Activated CD4-positive, alpha-beta T cell treated with anti-CD3 and anti-CD28 coated beads for 36 hours (primary cell): ENCODE data around the gene RAB1B. TPM values are rescaled to one million over a fixed set of nuclear protein-coding genes. Genes with fewer than 3 reads are reported as not detected.

Experiments used
- ATAC-seq: fragments of 200-7000 bp; cut with Tn5 transposase; one replicate; pipeline ENCODE4 v1.10.0; 2021; ENCODE audit warnings: mild to moderate bottlenecking, moderate library complexity
- CTCF ChIA-PET: fragments of 350-600 bp; sonication (Branson Sonifier 250); formaldehyde crosslinking; loops from one replicate; lab custom pipeline; 2021; ENCODE audit warnings: antibody characterized with exemption; lab: Charles Lee
- POLR2A ChIA-PET: fragments of 350-600 bp; sonication (Branson Sonifier 250); formaldehyde crosslinking; loops from one replicate; lab custom pipeline; 2021; ENCODE audit warnings: antibody characterized with exemption, inconsistent platforms; lab: Charles Lee
- DNase-seq: peaks from one replicate; pipeline ENCODE4 v3.0.0-alpha.2; 2020
- H3K27ac Mint-ChIP-seq: one replicate; pipeline ENCODE4 v1.8.0; 2021; ENCODE audit warnings: mixed read lengths
- H3K27me3 Mint-ChIP-seq: one replicate; pipeline ENCODE4 v1.8.0; 2021; ENCODE audit warnings: mixed read lengths
- H3K36me3 Mint-ChIP-seq: one replicate; pipeline ENCODE4 v1.8.0; 2021; ENCODE audit warnings: low read depth, mixed read lengths
- H3K4me1 Mint-ChIP-seq: one replicate; pipeline ENCODE4 v1.8.0; 2021; ENCODE audit warnings: mixed read lengths
- H3K4me3 Mint-ChIP-seq: one replicate; pipeline ENCODE4 v1.8.0; 2021; ENCODE audit warnings: mild to moderate bottlenecking, moderate library complexity, mixed read lengths
- H3K9me3 Mint-ChIP-seq: one replicate; pipeline ENCODE4 v1.8.0; 2021; ENCODE audit warnings: low read depth, mixed read lengths
- intact Hi-C, 2 experiments: fragments of 100-400 bp; cut with DNase I in 1 of 2; cut with micrococcal nuclease in 1 of 2; formaldehyde crosslinking; loops; one replicate each; pipeline versions ENCODE4 v1.14.2 to v1.15.1; 2022 to 2024; cut with DNase I, micrococcal nuclease
- total RNA-seq, 2 experiments: library from RNA; stranded (reverse); gene quantifications; one replicate each; pipeline ENCODE4 v1.2.3, GENCODE V29; 2021

The RAB1B gene
- total RNA-seq, 2 experiments from 2014 or later: 114 to 147 TPM

DNA sequence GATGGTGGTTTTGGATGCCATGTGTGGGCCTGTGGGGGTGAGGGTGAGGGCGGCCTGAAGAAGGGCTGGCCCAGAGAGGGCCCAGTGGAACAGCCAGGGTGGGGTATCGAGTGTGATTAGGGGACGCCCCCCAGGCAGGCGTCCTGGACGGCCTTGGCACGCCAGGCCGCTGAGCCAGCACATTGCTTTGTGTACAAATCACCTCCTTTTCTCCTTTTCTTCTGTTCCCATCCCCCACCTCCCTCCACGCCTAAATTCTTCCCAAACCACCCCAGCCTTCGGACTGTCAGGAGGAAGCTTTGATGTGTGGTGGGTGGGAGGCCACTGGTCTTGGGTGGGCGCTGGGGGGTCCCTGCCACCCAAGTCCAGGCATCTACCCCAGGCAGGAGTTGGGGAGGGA lies 56.2 kb downstream of the RAB1B start:
- ATAC-seq (no peak), DNase-seq (no peak)
- ChIA-PET CTCF (interaction anchor here (0.5 to 1.5 kb wide), 3 partner anchors 13 to 130 kb away, joined by 3 to 6 read pairs (median 4); no protein-coding TSS in a partner anchor), POLR2A (no interaction called here)
- H3K27me3 Mint-ChIP-seq: no peaks in the 10 kb centered on the region
- H3K36me3 Mint-ChIP-seq: no peaks in the 10 kb centered on the region
- peaks cover 2% of the 10 kb centered on the region for H3K9me3 Mint-ChIP-seq
- no peak overlapping the region for H3K4me3 Mint-ChIP-seq
- intact Hi-C loops: loop anchor here in 1 of 2 experiments (5.0 kb wide), 1 partner anchor 102 kb away; no protein-coding TSS in a partner anchor
- peaks cover 34% of the 10 kb centered on the region for H3K4me1 Mint-ChIP-seq
- H3K27ac Mint-ChIP-seq: no peak overlapping the region

DNA sequence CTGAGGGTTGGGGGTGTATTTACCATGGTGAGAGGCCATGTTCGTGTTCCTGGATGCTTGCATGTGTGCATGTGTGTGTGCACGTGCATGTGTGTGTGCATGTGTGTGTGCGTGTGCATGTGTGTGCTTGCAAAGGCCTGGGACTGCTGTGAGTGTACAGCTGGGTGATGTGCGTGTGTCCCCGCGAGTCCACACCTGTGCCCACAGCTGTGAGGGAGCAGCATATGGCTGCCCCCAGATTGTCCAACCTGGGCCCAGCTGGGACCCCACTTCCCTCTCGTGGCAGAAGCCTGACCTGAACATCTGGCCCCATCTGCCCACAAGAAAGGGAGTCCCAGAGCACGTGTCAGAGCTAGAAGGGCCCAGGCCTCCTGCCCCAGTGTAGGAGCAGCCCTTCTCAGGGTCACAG lies 56.8 kb downstream of the RAB1B start:
- CTCF ChIA-PET: interaction anchor here (0.5 to 1.5 kb wide), 2 partner anchors 14 to 103 kb away, joined by 3 to 6 read pairs; no protein-coding TSS in a partner anchor
- ATAC-seq: no peak
- intact Hi-C loops: loop anchor here in 1 of 2 experiments (5.0 kb wide), 1 partner anchor 103 kb away; no protein-coding TSS in a partner anchor
- Mint-ChIP-seq H3K27me3 (no peaks in the 10 kb centered on the region), H3K4me3 (no peak overlapping the region), H3K36me3 (no peaks in the 10 kb centered on the region), H3K4me1 (peaks cover 31% of the 10 kb centered on the region), H3K27ac (peak overlapping the region; percentile 52), H3K9me3 (no peaks in the 10 kb centered on the region)
- no peak for DNase-seq
- POLR2A ChIA-PET: interaction anchor here (0.6 kb wide), 1 partner anchor 161 kb away, joined by 5 read pairs; no protein-coding TSS in a partner anchor

DNA sequence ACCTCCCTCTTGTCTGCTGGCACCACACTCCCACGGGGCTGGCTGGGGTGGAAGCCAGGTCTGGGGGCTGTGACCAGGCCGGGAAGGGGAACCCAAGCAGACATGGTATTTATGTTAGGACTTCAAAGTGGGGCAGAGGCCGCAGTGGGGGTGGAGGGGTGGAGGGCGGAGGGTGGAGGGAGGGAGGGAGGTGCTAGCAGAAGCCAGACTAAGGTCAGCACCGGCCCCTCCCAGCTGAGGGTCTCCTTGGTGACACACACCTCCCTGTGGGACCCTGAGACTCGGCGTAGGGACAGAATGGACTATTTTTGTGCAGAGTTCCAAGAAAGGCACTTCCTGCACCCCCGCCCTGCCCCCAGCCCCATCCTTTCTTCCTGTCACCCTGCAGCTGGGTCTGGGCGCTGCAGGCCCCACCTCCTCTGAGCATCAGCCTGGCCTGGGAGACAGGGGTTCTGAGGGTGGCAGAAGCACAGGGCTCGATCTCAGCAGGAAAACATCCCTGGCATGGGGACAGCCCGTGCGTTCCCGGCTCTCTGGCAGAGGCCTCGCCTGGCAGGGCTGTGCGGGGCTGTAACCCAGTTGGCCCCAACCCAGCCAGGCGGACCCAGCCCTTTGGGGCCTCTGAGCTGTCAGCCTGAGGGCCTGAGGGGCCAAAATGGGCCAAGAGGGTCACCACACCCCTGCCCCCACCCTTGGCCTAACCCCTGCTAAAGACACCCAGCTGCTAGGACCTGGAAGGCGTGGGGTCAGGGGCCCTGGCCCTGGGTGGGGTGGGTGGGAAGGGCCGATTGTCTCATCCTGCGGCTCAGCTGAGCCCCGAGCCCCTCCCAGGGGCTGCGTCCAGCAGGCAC lies 58.0 kb downstream of the RAB1B start:
- Mint-ChIP-seq H3K4me3 (no peak overlapping the region), H3K27ac (peak overlapping the region; percentile 52), H3K27me3 (no peaks in the 10 kb centered on the region), H3K9me3 (no peaks in the 10 kb centered on the region), H3K36me3 (no peaks in the 10 kb centered on the region), H3K4me1 (peaks cover 31% of the 10 kb centered on the region)
- ATAC-seq (peak; percentile 19), DNase-seq (peak; percentile 58)
- CTCF ChIA-PET: interaction anchor here (1.6 kb wide), 1 partner anchor 14 kb away, joined by 13 read pairs; no protein-coding TSS in a partner anchor
- intact Hi-C loops: loop anchor here in 1 of 2 experiments (5.0 kb wide), 1 partner anchor 104 kb away; no protein-coding TSS in a partner anchor
- POLR2A ChIA-PET: no interaction called here

Other genes starting within 250 kb of the RAB1B start
- not detected for gene CATSPER1, start 242.2 kb upstream of the RAB1B start, total RNA-seq
- under 1 TPM; 0.51 to 0.69 TPM for gene GAL3ST3, start 219.5 kb upstream of the RAB1B start, total RNA-seq
- 100 to 1,000 TPM; 265 to 270 TPM for gene SF3B2, start 216.3 kb upstream of the RAB1B start, total RNA-seq
- gene PACS1, start 198.4 kb upstream of the RAB1B start, total RNA-seq: 10 to 100 TPM; 76.6 to 90.7 TPM
- 10 to 100 TPM; 28.2 to 29.4 TPM for gene KLC2, start 10.9 kb upstream of the RAB1B start, total RNA-seq
- gene CNIH2, start 9.5 kb downstream of the RAB1B start, total RNA-seq: 1 to 10 TPM; 1.3 to 1.6 TPM
- gene YIF1A, start 20.5 kb downstream of the RAB1B start, total RNA-seq: 10 to 100 TPM; 47.5 to 49.8 TPM
- gene TMEM151A, start 23.3 kb downstream of the RAB1B start, total RNA-seq: not detected
- under 1 TPM; 0.23 to 0.26 TPM for gene CD248, start 48.4 kb downstream of the RAB1B start, total RNA-seq
- 1 to 10 TPM; 1.5 to 1.6 TPM for gene RIN1, start 67.8 kb downstream of the RAB1B start, total RNA-seq
- gene BRMS1, start 76.5 kb downstream of the RAB1B start, total RNA-seq: 10 to 100 TPM; 29.2 to 30.2 TPM
- gene B4GAT1, start 79.0 kb downstream of the RAB1B start, total RNA-seq: 1 to 10 TPM; 6.0 to 8.5 TPM
- 10 to 100 TPM; 13.6 to 14.4 TPM for gene SLC29A2, start 103.1 kb downstream of the RAB1B start, total RNA-seq
- under 1 TPM; 0.07 TPM for gene NPAS4, start 152.4 kb downstream of the RAB1B start, total RNA-seq
- gene MRPL11, start 170.2 kb downstream of the RAB1B start, total RNA-seq: 100 to 1,000 TPM; 115 to 120 TPM
- gene PELI3, start 198.3 kb downstream of the RAB1B start, total RNA-seq: 1 to 10 TPM; 5.7 to 7.0 TPM
- 10 to 100 TPM; 87.1 to 91.9 TPM for gene DPP3, start 211.8 kb downstream of the RAB1B start, total RNA-seq
- 10 to 100 TPM in 1 of 2 experiments, 1 to 10 TPM in 1; 9.4 to 10.7 TPM for gene BBS1, start 242.0 kb downstream of the RAB1B start, total RNA-seq